ENCODE data around the gene TM4SF20. TPM values are rescaled to one million over a fixed set of nuclear protein-coding genes. Genes with fewer than 3 reads are reported as not detected.

The TM4SF20 gene
- total and polyA plus RNA-seq, 12 donors, result not detected

- Histone ChIP-seq H3K27ac (peak overlapping the region in 4 of 10 donors; percentile 57 to 84 (median 72)), H3K9me3 (no peaks in the 10 kb centered on the region), H3K4me3 (peak overlapping the region in 1 of 10 donors; percentile 13), H3K27me3 (no peaks in the 10 kb centered on the region), H3K4me1 (peaks cover 4 to 60% (median 14%) of the 10 kb centered on the region in 9 donors), H3K36me3 (no peaks in the 10 kb centered on the region)
- peak in 4 of 8 donors; percentile 23 to 54 (median 52) for ATAC-seq
- TF ChIP-seq, protein P1, sequence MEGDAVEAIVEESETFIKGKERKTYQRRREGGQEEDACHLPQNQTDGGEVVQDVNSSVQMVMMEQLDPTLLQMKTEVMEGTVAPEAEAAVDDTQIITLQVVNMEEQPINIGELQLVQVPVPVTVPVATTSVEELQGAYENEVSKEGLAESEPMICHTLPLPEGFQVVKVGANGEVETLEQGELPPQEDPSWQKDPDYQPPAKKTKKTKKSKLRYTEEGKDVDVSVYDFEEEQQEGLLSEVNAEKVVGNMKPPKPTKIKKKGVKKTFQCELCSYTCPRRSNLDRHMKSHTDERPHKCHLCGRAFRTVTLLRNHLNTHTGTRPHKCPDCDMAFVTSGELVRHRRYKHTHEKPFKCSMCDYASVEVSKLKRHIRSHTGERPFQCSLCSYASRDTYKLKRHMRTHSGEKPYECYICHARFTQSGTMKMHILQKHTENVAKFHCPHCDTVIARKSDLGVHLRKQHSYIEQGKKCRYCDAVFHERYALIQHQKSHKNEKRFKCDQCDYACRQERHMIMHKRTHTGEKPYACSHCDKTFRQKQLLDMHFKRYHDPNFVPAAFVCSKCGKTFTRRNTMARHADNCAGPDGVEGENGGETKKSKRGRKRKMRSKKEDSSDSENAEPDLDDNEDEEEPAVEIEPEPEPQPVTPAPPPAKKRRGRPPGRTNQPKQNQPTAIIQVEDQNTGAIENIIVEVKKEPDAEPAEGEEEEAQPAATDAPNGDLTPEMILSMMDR (IDR thresholded peaks at IDR 0.05), result peak in 1 of 9 donors; percentile 13
- intact Hi-C loops (cut with DNase I), result loop anchor here (2.0 to 10.0 kb wide), 8 partner anchors 57 to 360 kb away; partner anchors contain the start of genes AGFG1 (in 4 of the 10) and SCYGR5 (in 1 of the 10)
- 85 to 86% methylated on average over 16 of the region's 16 CpGs for WGBS, 2 donors
- peak; percentile 24 to 56 for DNase-seq
Measured at GRCh38 chr2:227407591-227408151, 28.6 kb upstream of the TM4SF20 start.

DNA sequence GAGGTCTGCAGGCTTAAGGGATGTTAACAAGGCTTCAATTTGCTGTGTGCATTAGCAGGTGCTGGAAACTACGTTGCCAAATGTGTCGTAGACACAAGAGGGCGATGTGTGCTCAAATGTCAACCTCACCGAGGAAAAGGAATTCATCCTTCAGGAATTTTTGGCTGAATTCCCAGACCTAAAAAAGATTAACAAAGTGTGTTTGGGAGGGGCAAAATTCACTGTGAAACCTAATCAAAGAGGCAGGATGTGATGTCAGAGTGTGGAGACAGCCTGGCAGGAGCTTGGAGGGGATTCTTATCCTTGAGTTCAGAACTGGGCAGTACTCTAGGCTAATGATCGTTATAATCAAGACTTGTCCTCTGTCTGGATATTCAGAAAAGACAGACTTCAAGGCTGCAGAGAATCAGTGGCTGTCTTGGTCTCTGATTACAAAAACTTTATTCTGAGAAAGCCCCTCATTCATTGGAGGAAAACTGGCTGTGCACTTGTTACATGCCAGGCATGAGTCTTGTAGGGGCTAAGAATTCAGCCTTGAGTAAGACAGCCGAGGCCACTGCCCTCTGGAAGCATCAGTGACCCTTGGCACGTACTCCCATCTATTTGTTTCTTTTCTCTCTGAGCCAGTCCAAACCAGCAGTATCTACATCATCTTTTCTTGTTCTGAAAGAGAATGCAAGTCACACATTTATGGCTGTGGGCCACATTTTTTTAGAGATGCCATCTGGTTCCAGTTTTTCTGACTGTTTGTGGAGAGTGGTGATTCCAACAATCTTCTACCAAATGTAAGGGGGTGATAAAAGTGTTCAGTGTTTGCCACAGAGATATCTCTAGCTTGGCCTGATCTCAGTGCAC lies 27.3 kb upstream of the TM4SF20 start:
- ATAC-seq, result peak; percentile 86 to 94 (median 90)
- DNase-seq, result peak; percentile 20 to 73
- Histone ChIP-seq H3K27ac (peak overlapping the region; percentile 29 to 84 (median 66)), H3K4me1 (peaks cover 4 to 48% (median 14%) of the 10 kb centered on the region in 9 donors), H3K36me3 (no peaks in the 10 kb centered on the region), H3K9me3 (no peaks in the 10 kb centered on the region), H3K4me3 (no peak overlapping the region), H3K27me3 (no peaks in the 10 kb centered on the region)
- TF ChIP-seq, protein P1 (IDR thresholded peaks at IDR 0.05), result peak; percentile 31 to 85 (median 73)
- 5 to 8% methylated on average over 7 of the region's 7 CpGs for WGBS, 2 donors
- intact Hi-C loops (cut with DNase I), result loop anchor here (1.0 to 10.0 kb wide), 10 partner anchors 58 to 361 kb away; partner anchors contain the start of genes AGFG1 (in 4 of the 10) and SCYGR5 (in 1 of the 10)

- Histone ChIP-seq H3K27me3 (no peaks in the 10 kb centered on the region), H3K36me3 (no peaks in the 10 kb centered on the region), H3K4me1 (peaks cover 4 to 40% (median 14%) of the 10 kb centered on the region in 9 donors), H3K4me3 (no peak overlapping the region), H3K9me3 (no peaks in the 10 kb centered on the region), H3K27ac (peak overlapping the region in 1 of 10 donors; percentile 71)
- intact Hi-C loops (cut with DNase I), result loop anchor here (2.0 to 10.0 kb wide), 8 partner anchors 60 to 363 kb away; partner anchors contain the start of genes AGFG1 (in 4 of the 10) and SCYGR5 (in 1 of the 10)
- TF ChIP-seq, protein P1 (IDR thresholded peaks at IDR 0.05), result no peak
- ATAC-seq, result no peak
- 82 to 85% methylated on average over 4 of the region's 4 CpGs for WGBS, 2 donors
- DNase-seq, result no peak
Measured at GRCh38 chr2:227404585-227405271, 25.6 kb upstream of the TM4SF20 start.

GRCh38 chr2:227402959-227403358 lies 23.9 kb upstream of the TM4SF20 start:
- no peak for ATAC-seq

More at GRCh38 chr2:227402959-227403358, 23.9 kb upstream of the TM4SF20 start:
- Histone ChIP-seq H3K4me3 (no peak overlapping the region), H3K27me3 (no peaks in the 10 kb centered on the region), H3K4me1 (peaks cover 4 to 34% (median 14%) of the 10 kb centered on the region in 9 donors), H3K27ac (no peak overlapping the region), H3K36me3 (no peaks in the 10 kb centered on the region), H3K9me3 (no peaks in the 10 kb centered on the region)
- 58 to 61% methylated on average over 4 of the region's 4 CpGs for WGBS, 2 donors
- TF ChIP-seq, protein P1 (IDR thresholded peaks at IDR 0.05), result no peak
- DNase-seq, result no peak
- intact Hi-C loops (cut with DNase I), result loop anchor here in 4 of 10 donors (10.0 kb wide), 4 partner anchors 62 to 362 kb away; partner anchors contain the start of gene SCYGR5 (in 1 of the 4)

All from heart right ventricle (tissue), 16 donors.